GM11168 (cell line): ENCODE measurements around the gene MRGPRX3.
"Not testable (repeated sequence)": the region's sequence is repeated elsewhere in the genome, so short reads cannot be mapped to it uniquely, and the experiment has no call there.

Source experiments
- in situ Hi-C: fragments of 300-500 bp; cut with MboI; formaldehyde crosslinking; loops from one replicate; pipeline ENCODE4 v1.12.0; 2022; ENCODE audit warnings: low sequenced_read_pairs; ENCODE audit not compliant: unreplicated experiment

The MRGPRX3 gene

GRCh38 chr11:18132341-18132740 lies at the start of gene MRGPRX3:
MRGPRX3 (plus strand) TSS chr11:18132571; CDS start chr11:18137203, 4,632 bp downstream.
- in situ Hi-C loops, result no loop called here

- in situ Hi-C loops, result no loop called here
Observed at GRCh38 chr11:18088366-18088765, 44.0 kb upstream of the MRGPRX3 start.

GRCh38 chr11:18088966-18089365 lies 43.4 kb upstream of the MRGPRX3 start:
- in situ Hi-C loops, result no loop called here

- in situ Hi-C loops, result no loop called here
Observed at GRCh38 chr11:18091731-18092130, 40.6 kb upstream of the MRGPRX3 start.

GRCh38 chr11:18093959-18094358 lies 38.4 kb upstream of the MRGPRX3 start:
- in situ Hi-C loops, result no loop called here

GRCh38 chr11:18100926-18101656 lies 31.3 kb upstream of the MRGPRX3 start:
- in situ Hi-C loops, result no loop called here

GRCh38 chr11:18105086-18105801 lies 27.1 kb upstream of the MRGPRX3 start:
- in situ Hi-C loops, result no loop called here

- in situ Hi-C loops, result no loop called here
Observed at GRCh38 chr11:18105802-18106574, 26.4 kb upstream of the MRGPRX3 start, which contains the start of gene SAAL1. SAAL1 (minus strand) TSS chr11:18106082; CDS start chr11:18106041, 41 bp downstream.

- in situ Hi-C loops, result no loop called here
Observed at GRCh38 chr11:18106688-18107087, 25.7 kb upstream of the MRGPRX3 start.

GRCh38 chr11:18108254-18108653 lies 24.1 kb upstream of the MRGPRX3 start:
- in situ Hi-C loops, result no loop called here

GRCh38 chr11:18111005-18111404 lies 21.4 kb upstream of the MRGPRX3 start:
- in situ Hi-C loops, result no loop called here

GRCh38 chr11:18115360-18116127 lies 16.8 kb upstream of the MRGPRX3 start:
- in situ Hi-C loops, result no loop called here

GRCh38 chr11:18121331-18121828 lies 11.0 kb upstream of the MRGPRX3 start:
- in situ Hi-C loops, result not testable (repeated sequence)

GRCh38 chr11:18131115-18131514 lies 1.3 kb upstream of the MRGPRX3 start:
- in situ Hi-C loops, result not testable (repeated sequence)

- in situ Hi-C loops, result no loop called here
Observed at GRCh38 chr11:18135308-18135707, 2.9 kb downstream of the MRGPRX3 start.

- in situ Hi-C loops, result no loop called here
Observed at GRCh38 chr11:18137186-18137800, 4.9 kb downstream of the MRGPRX3 start.

- in situ Hi-C loops, result no loop called here
Observed at GRCh38 chr11:18140145-18140544, 7.8 kb downstream of the MRGPRX3 start.

- in situ Hi-C loops, result no loop called here
Observed at GRCh38 chr11:18144243-18144642, 11.9 kb downstream of the MRGPRX3 start.

- in situ Hi-C loops, result no loop called here
Observed at GRCh38 chr11:18145025-18145424, 12.7 kb downstream of the MRGPRX3 start.
